Heart left ventricle (tissue), 13 donors: ENCODE data around the gene TMED5.

Experiments used
- CTCF ChIP-seq, 12 donors: fragments of 200-600 bp; sonication (generic) in 4 of 12; IDR thresholded peaks; one replicate each; pipeline versions ENCODE4 v1.5.0 to v1.8.0; 2018 to 2022; ENCODE audit warnings: antibody characterized with exemption in 12 of 12, mild to moderate bottlenecking in 5 of 12
- POLR2A ChIP-seq, 2 donors: fragments of 450-650 bp; IDR thresholded peaks; one replicate each; pipeline ENCODE4 v1.6.1; 2017; ENCODE audit warnings: antibody characterized with exemption in 2 of 2, mild to moderate bottlenecking in 2 of 2, moderate library complexity in 2 of 2
- donor health status: ischemic (EF 13 %, LVEDD 7.1; RV severe dilation, severe dysfunction).
- donor health status: DM: no; HTN: yes; CAD: no.
- donor health status: DM: no; HTN: no; CAD: no.
- donor health status: ischemic (EF 25% LVEDD 6.9; RV normal size, moderate dysfunction).
- donor health status: ischemic (EF 25% LVEDD 5.7; RV mildly dilated, moderate dysfunction).
- donor health status: ischemic (EF 35%, LVEDD 5.7; RV mildly dilated, moderate dysfunction).
- donor health status: nonischemic (EF 11% LVEDD 7.7; RV severe dilation, severe dysfunction).
- donor health status: DM: yes; HTN: yes; CAD: no.
- donor health status: PGD.
- donor health status: ischemic (EF 29% LVEDD 5.4; RV normal size, mild dysfunction).
- donor health status: nonischemic (EF 23%, LVEDD 6.1; RV moderate dilation, normal function).

GRCh38 chr1:93148001-93148400 lies 32.2 kb downstream of the TMED5 start:
- TF ChIP-seq POLR2A (IDR thresholded peaks at IDR 0.05) (no peak), CTCF (IDR thresholded peaks at IDR 0.05) (no peak)
